GM18505 (cell line): ENCODE measurements around the gene GLI3.

Experiments used
- ATAC-seq: cut with Tn5 transposase; IDR thresholded peaks from one replicate; pipeline ENCODE4 v1.9.1; 2021; ENCODE audit not compliant: unreplicated experiment
- POLR2A ChIP-seq: IDR thresholded peaks from 4 replicates; pipeline ENCODE4 v1.6.1; 2011; ENCODE audit warnings: borderline replicate concordance; ENCODE audit not compliant: insufficient read depth, insufficient read length; ENCODE audit errors: extremely low read depth

Gene GLI3

GRCh38 chr7:42126475-42127231 lies 110.4 kb downstream of the GLI3 start:
- no peak for ATAC-seq
- no peak for TF ChIP-seq POLR2A

GRCh38 chr7:42125321-42125720 lies 111.7 kb downstream of the GLI3 start:
- ATAC-seq: no peak
- no peak for TF ChIP-seq POLR2A

GRCh38 chr7:42123716-42124115 lies 113.3 kb downstream of the GLI3 start:
- no peak for TF ChIP-seq POLR2A
- ATAC-seq: no peak

- ATAC-seq: no peak
- TF ChIP-seq POLR2A: no peak
These were observed 116.8 kb downstream of the GLI3 start for GRCh38 chr7:42120191-42120590.

GRCh38 chr7:42117201-42117600 lies 119.8 kb downstream of the GLI3 start:
- no peak for ATAC-seq
- TF ChIP-seq POLR2A: no peak

GRCh38 chr7:42115795-42116194 lies 121.2 kb downstream of the GLI3 start:
- no peak for TF ChIP-seq POLR2A
- ATAC-seq: no peak

GRCh38 chr7:42110333-42110732 lies 126.7 kb downstream of the GLI3 start:
- no peak for TF ChIP-seq POLR2A
- ATAC-seq: no peak

- ATAC-seq: no peak
- no peak for TF ChIP-seq POLR2A
These were observed 128.0 kb downstream of the GLI3 start for GRCh38 chr7:42108803-42109528.

GRCh38 chr7:42107484-42108240 lies 129.3 kb downstream of the GLI3 start:
- no peak for TF ChIP-seq POLR2A

GRCh38 chr7:42106562-42106961 lies 130.4 kb downstream of the GLI3 start:
- TF ChIP-seq POLR2A: no peak
- ATAC-seq: no peak

More at GRCh38 chr7:42107484-42108240, 129.3 kb downstream of the GLI3 start:
- no peak for ATAC-seq

- TF ChIP-seq POLR2A: no peak
- ATAC-seq: no peak
These were observed 131.3 kb downstream of the GLI3 start for GRCh38 chr7:42105554-42106358.

- no peak for TF ChIP-seq POLR2A
- ATAC-seq: no peak
These were observed 132.3 kb downstream of the GLI3 start for GRCh38 chr7:42104694-42105093.

- TF ChIP-seq POLR2A: no peak
- ATAC-seq: no peak
These were observed 132.8 kb downstream of the GLI3 start for GRCh38 chr7:42104231-42104630.
